SK-N-SH (cell line): ENCODE data around the gene C9orf57. TPM values are rescaled to one million over a fixed set of nuclear protein-coding genes. Genes with fewer than 3 reads are reported as not detected.

Experiments used
- CTCF ChIA-PET: fragments of 300-600, 350-600 bp; formaldehyde crosslinking; extraction: SDS; loops from one replicate; lab custom pipeline; 2021; lab: Yijun Ruan, JAX
- POLR2A ChIA-PET: fragments of 350-600 bp; sonication (Branson Sonifier 250); formaldehyde crosslinking; extraction: SDS; loops from one replicate; lab custom pipeline; 2020; ENCODE audit warnings: antibody characterized with exemption, inconsistent platforms; lab: Yijun Ruan, JAX
- DNase-seq: peaks from one replicate; pipeline ENCODE4 v3.0.0; 2012
- H2AFZ ChIP-seq: fragments of 200-600 bp; sonication (generic); 2 replicates; pipeline ENCODE4 v1.8.1; 2016; ENCODE audit warnings: antibody characterized with exemption, mild to moderate bottlenecking, low read depth
- H3F3A ChIP-seq: fragments of 200-600 bp; sonication (generic); replicated peaks from 2 replicates; pipeline ENCODE3; 2016; ENCODE audit warnings: antibody characterized with exemption, mild to moderate bottlenecking; ENCODE audit not compliant: insufficient read depth
- H3K27ac ChIP-seq, 2 experiments: fragments of 200-500 bp in 1 of 2; fragments of 200-600 bp in 1 of 2; sonication (Bioruptor generic) in 1 of 2; sonication (generic), shearing (Covaris generic) in 1 of 2; 2 replicates each; pipeline versions ENCODE4 v1.5.1 to v1.6.1; 2014 to 2016; ENCODE audit warnings: low read depth in 2 of 2, inconsistent platforms in 1 of 2, low read length in 1 of 2, mild to moderate bottlenecking in 1 of 2, mixed read lengths in 1 of 2
- H3K27me3 ChIP-seq: fragments of 200-600 bp; sonication (generic), shearing (Covaris generic); 2 replicates; pipeline ENCODE4 v1.6.1; 2016; ENCODE audit warnings: mixed run types; ENCODE audit not compliant: insufficient read depth
- H3K36me3 ChIP-seq, 2 experiments: fragments of 200-500 bp in 1 of 2; fragments of 200-600 bp in 1 of 2; sonication (Bioruptor generic) in 1 of 2; sonication (generic) in 1 of 2; replicated peaks in 1 of 2; 2 replicates each; pipeline versions ENCODE3 to v1.5.1; 2014 to 2016; ENCODE audit warnings: low read length in 1 of 2, mild to moderate bottlenecking in 1 of 2; ENCODE audit not compliant: insufficient read depth in 2 of 2, control insufficient read depth in 1 of 2
- H3K4me1 ChIP-seq, 2 experiments: fragments of 200-500 bp in 1 of 2; fragments of 200-600 bp in 1 of 2; sonication (Bioruptor generic) in 1 of 2; sonication (generic), shearing (Covaris generic) in 1 of 2; 2 replicates each; pipeline versions ENCODE4 v1.5.1 to v1.6.1; 2014 to 2016; ENCODE audit warnings: low read depth in 1 of 2, low read length in 1 of 2, mixed run types in 1 of 2; ENCODE audit not compliant: insufficient read depth in 2 of 2, control insufficient read depth in 1 of 2
- H3K4me2 ChIP-seq: fragments of 200-600 bp; sonication (generic), shearing (Covaris generic); 2 replicates; pipeline ENCODE4 v1.6.1; 2017; ENCODE audit warnings: mixed run types
- H3K4me3 ChIP-seq, 2 experiments: fragments of 200-500 bp in 1 of 2; fragments of 200-600 bp in 1 of 2; sonication (Bioruptor generic) in 1 of 2; sonication (generic), shearing (Covaris generic) in 1 of 2; 2 replicates each; pipeline versions ENCODE4 v1.5.1 to v1.8.1; 2014 to 2016; ENCODE audit warnings: low read depth in 2 of 2, inconsistent platforms in 1 of 2, low read length in 1 of 2, mild to moderate bottlenecking in 1 of 2, mixed read lengths in 1 of 2, moderate library complexity in 1 of 2
- H3K79me2 ChIP-seq: fragments of 200-600 bp; sonication (generic); 2 replicates; pipeline ENCODE4 v1.8.1; 2017; ENCODE audit warnings: mild to moderate bottlenecking; ENCODE audit not compliant: insufficient read depth
- H3K9ac ChIP-seq: fragments of 200-600 bp; sonication (generic); 2 replicates; pipeline ENCODE4 v1.6.1; 2017; ENCODE audit warnings: mixed run types
- H3K9me2 ChIP-seq: fragments of 200-600 bp; sonication (generic); 2 replicates; pipeline ENCODE4 v1.6.1; 2017; ENCODE audit warnings: mixed run types
- H3K9me3 ChIP-seq: fragments of 200-600 bp; sonication (generic); 2 replicates; pipeline ENCODE4 v1.6.1; 2017; ENCODE audit warnings: mixed run types, mild to moderate bottlenecking, moderate library complexity
- H4K20me1 ChIP-seq: fragments of 200-600 bp; sonication (generic); 2 replicates; pipeline ENCODE4 v1.6.1; 2017; ENCODE audit warnings: mild to moderate bottlenecking, mixed run types; ENCODE audit not compliant: insufficient read depth
- FOSL2 ChIP-seq: IDR thresholded peaks from 2 replicates; pipeline ENCODE4 v1.4.0; 2012; ENCODE audit warnings: low read depth, mild to moderate bottlenecking, moderate library complexity, borderline replicate concordance
- FOXJ3 ChIP-seq: sonication (generic); formaldehyde crosslinking; IDR thresholded peaks from 2 replicates; pipeline ENCODE4 v1.5.1; 2020; ENCODE audit warnings: mild to moderate bottlenecking, missing genetic modification reagents
- GATA2 ChIP-seq: sonication (generic); formaldehyde crosslinking; IDR thresholded peaks from 2 replicates; pipeline ENCODE4 v1.5.0; 2020; ENCODE audit warnings: mild to moderate bottlenecking, missing genetic modification reagents
- JUND ChIP-seq: IDR thresholded peaks from 2 replicates; pipeline ENCODE4 v1.4.0; 2012
- MXI1 ChIP-seq: IDR thresholded peaks from 2 replicates; pipeline ENCODE4 v1.6.1; 2012; ENCODE audit warnings: mild to moderate bottlenecking, low read depth, low read length, improper control_type of control experiment
- NRF1 ChIP-seq: IDR thresholded peaks from 2 replicates; pipeline ENCODE4 v1.6.1; 2012; ENCODE audit warnings: low read depth, mild to moderate bottlenecking, low read length
- PBX3 ChIP-seq: IDR thresholded peaks from 2 replicates; pipeline ENCODE4; 2012
- POLR2AphosphoS5 ChIP-seq: IDR thresholded peaks from 2 replicates; pipeline ENCODE4 v1.6.1; 2012; ENCODE audit warnings: low read depth, low read length
- RAD21 ChIP-seq: IDR thresholded peaks from 2 replicates; pipeline ENCODE4 v1.6.1; 2012; ENCODE audit warnings: mild to moderate bottlenecking, low read length
- SIN3A ChIP-seq: IDR thresholded peaks from 2 replicates; pipeline ENCODE4 v1.6.1; 2012; ENCODE audit warnings: low read depth, mild to moderate bottlenecking, low read length, moderate library complexity, borderline replicate concordance
- TCF12 ChIP-seq: IDR thresholded peaks from 2 replicates; pipeline ENCODE4 v1.4.0; 2012
- TEAD4 ChIP-seq: IDR thresholded peaks from 2 replicates; pipeline ENCODE4 v1.4.0; 2012; ENCODE audit warnings: mild to moderate bottlenecking, borderline replicate concordance; ENCODE audit not compliant: insufficient read depth
- USF2 ChIP-seq: fragments of 150-350 bp; IDR thresholded peaks from 2 replicates; pipeline ENCODE4 v1.6.1; 2017; ENCODE audit warnings: antibody characterized with exemption, low read length, low read depth, borderline replicate concordance
- ZBTB33 ChIP-seq: IDR thresholded peaks from 2 replicates; pipeline ENCODE4 v1.4.0; 2012; ENCODE audit warnings: low read depth, borderline replicate concordance
- WGBS: methylation state at CpG from one replicate; pipeline ENCODE4 v1.1.6; 2017; ENCODE audit warnings: low lambda C conversion rate; 5-methylcytosine and 5-hydroxymethylcytosine counted together
- polyA plus RNA-seq, 3 experiments: library from polyadenylated mRNA; depleted of rRNA; stranded (reverse); fragments of >200 nt; gene quantifications; 2 replicates each; pipeline ENCODE4 v1.2.3, GENCODE V29; 2012

The C9orf57 gene
- polyA plus RNA-seq, 1 of the 3 experiments (the other 2 are of a cell fraction) = not detected

- TF ChIP-seq FOXJ3 (CRISPR knock-in tag) (no peak), TCF12 (no peak), JUND (no peak), GATA2 (CRISPR knock-in tag) (no peak)
Measured at GRCh38 chr9:72048850-72049249, 11.6 kb downstream of the C9orf57 start (continued).

- H3K4me3 ChIP-seq = no peak overlapping the region
- no peak for TF ChIP-seq RAD21
- no peak for TF ChIP-seq ZBTB33
- TF ChIP-seq GATA2 (CRISPR knock-in tag) = no peak
- no peak for TF ChIP-seq POLR2AphosphoS5
- TF ChIP-seq FOXJ3 (CRISPR knock-in tag) = no peak
- no peak for TF ChIP-seq TEAD4
- TF ChIP-seq USF2 = no peak
- no peak for DNase-seq
- H3K27me3 ChIP-seq = peaks cover 6% of the 10 kb centered on the region; the same call in 1 of the 2 replicates
- H3K36me3 ChIP-seq = no peaks in the 10 kb centered on the region
- no peak overlapping the region for H2AFZ ChIP-seq
- ChIA-PET CTCF (interaction anchor here (1.5 to 4.9 kb wide), 6 partner anchors 8 to 240 kb away, joined by 3 to 30 read pairs (median 6); no protein-coding TSS in a partner anchor), POLR2A (no interaction called here)
- no peaks in the 10 kb centered on the region for H3K9me2 ChIP-seq
- H3K4me2 ChIP-seq = no peak overlapping the region
- H3F3A ChIP-seq = no peaks in the 10 kb centered on the region
- H3K79me2 ChIP-seq = no peaks in the 10 kb centered on the region
- H3K9ac ChIP-seq = no peak overlapping the region
- no peak overlapping the region for H3K27ac ChIP-seq
- 61% methylated on average over 7 of the region's 8 CpGs for WGBS
- H3K4me1 ChIP-seq = peaks cover 0 to 12% of the 10 kb centered on the region in 2 experiments; a peak in 1 of 4 replicates
- no peaks in the 10 kb centered on the region for H4K20me1 ChIP-seq
- no peaks in the 10 kb centered on the region for H3K9me3 ChIP-seq
Measured at GRCh38 chr9:72046630-72047456, 13.6 kb downstream of the C9orf57 start.

GRCh38 chr9:72044095-72044494 lies 16.3 kb downstream of the C9orf57 start:
- no peak overlapping the region for H3K9ac ChIP-seq
- no peaks in the 10 kb centered on the region for H3F3A ChIP-seq
- WGBS = 59% methylated on average over 4 of the region's 4 CpGs
- H3K79me2 ChIP-seq = no peaks in the 10 kb centered on the region
- POLR2A ChIA-PET = no interaction called here
- no peak overlapping the region for H3K4me3 ChIP-seq
- CTCF ChIA-PET = interaction anchor here (1.0 to 1.2 kb wide), 3 partner anchors 227 to 236 kb away, joined by 3 to 4 read pairs (median 4); no protein-coding TSS in a partner anchor
- peaks cover 0 to 9% of the 10 kb centered on the region in 2 experiments; a peak in 1 of 4 replicates for H3K4me1 ChIP-seq
- H3K27ac ChIP-seq = no peak overlapping the region
- no peak overlapping the region for H2AFZ ChIP-seq
- H3K4me2 ChIP-seq = no peak overlapping the region
- H3K9me3 ChIP-seq = no peaks in the 10 kb centered on the region
- H4K20me1 ChIP-seq = no peaks in the 10 kb centered on the region
- peaks cover 6% of the 10 kb centered on the region; the same call in 1 of the 2 replicates for H3K27me3 ChIP-seq
- no peaks in the 10 kb centered on the region for H3K9me2 ChIP-seq
- no peaks in the 10 kb centered on the region for H3K36me3 ChIP-seq
- no peak for DNase-seq
- TF ChIP-seq FOSL2 (no peak), ZBTB33 (no peak), USF2 (no peak), PBX3 (no peak), SIN3A (no peak), MXI1 (no peak), JUND (no peak), NRF1 (no peak), TEAD4 (no peak)
